ENCODE results near the gene FAM20C. TPM values are rescaled to one million over a fixed set of nuclear protein-coding genes. Genes with fewer than 3 reads are reported as not detected.

The FAM20C gene
- total and polyA plus RNA-seq, 2 of the 8 experiments (the other 6 are each of a cell fraction or from before 2014, with no cell fraction given) = 9.5 to 34.8 TPM

DNA sequence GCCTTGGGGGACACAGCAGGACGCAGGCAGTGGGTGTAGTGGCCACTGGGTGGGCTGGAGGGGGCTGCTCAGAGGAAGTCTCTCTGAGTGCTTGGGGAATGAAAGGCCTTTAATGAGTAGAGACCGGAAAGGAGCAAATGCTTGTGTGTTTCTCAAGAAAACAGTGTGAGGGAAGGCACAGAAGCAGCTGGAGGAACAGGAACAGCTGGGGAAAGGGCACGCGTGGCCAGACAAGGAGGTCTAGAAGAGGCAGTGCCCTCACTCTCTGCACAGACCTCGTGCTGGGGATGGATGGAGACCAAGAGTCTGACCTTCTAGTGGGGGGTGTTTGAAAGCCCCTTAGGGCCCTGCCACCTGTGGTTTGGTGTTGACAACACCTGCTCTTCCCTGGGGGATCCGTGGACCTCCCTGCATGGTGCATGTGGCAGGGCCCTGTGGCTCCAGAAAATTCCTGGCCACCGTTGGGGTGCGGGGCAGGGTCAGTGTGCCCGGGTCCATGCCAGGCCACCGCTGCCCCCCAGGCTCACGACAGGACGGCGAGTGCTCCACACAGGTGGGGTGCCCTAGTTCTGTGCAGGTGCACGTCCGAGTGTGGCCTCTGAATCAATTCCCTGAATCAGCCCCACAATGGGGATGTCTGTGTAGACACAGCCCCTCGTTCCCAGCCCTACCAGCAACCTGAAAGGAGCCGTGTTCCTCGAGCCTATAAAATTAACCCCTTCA is 25.9 kb upstream of the FAM20C start:
- Histone ChIP-seq H3K79me2 (ENCODE audit: control insufficient read depth in 1 of 2, insufficient read depth in 2 of 2, low read length in 2 of 2) (no peaks in the 10 kb centered on the region), H3K56ac (replicated peaks; ENCODE audit: insufficient read length, low read depth, low read length) (no peak overlapping the region), H3K9ac (replicated peaks in 1 of 4; ENCODE audit: extremely low read depth in 1 of 4, low read depth in 3 of 4, low read length in 3 of 4) (no peak overlapping the region), H3K4me1 (replicated peaks in 1 of 4; ENCODE audit: control insufficient read depth in 3 of 4, insufficient read depth in 4 of 4, low read length in 3 of 4) (peaks cover 0 to 7% (median under 1%) of the 10 kb centered on the region in 4 experiments; a peak in 3 of 7 replicates), H3K4me2 (ENCODE audit: insufficient read depth in 1 of 2, low read depth in 2 of 2, low read length in 2 of 2) (no peak overlapping the region), H3K27ac (ENCODE audit: low read depth, low read length) (no peak overlapping the region), H2AK5ac (ENCODE audit: low read depth, low read length) (no peak overlapping the region), H2BK5ac (ENCODE audit: low read depth, low read length) (no peak overlapping the region), H4K20me1 (replicated peaks in 1 of 2; ENCODE audit: control insufficient read depth in 1 of 2, insufficient read depth in 2 of 2, low read length in 2 of 2) (no peaks in the 10 kb centered on the region), H4K8ac (ENCODE audit: extremely low read depth, insufficient read depth, low read length) (no peak overlapping the region), H3K23me2 (ENCODE audit: low read depth, low read length) (no peaks in the 10 kb centered on the region), H4K5ac (ENCODE audit: insufficient read length, low read depth, low read length) (no peak overlapping the region), H3K79me1 (ENCODE audit: low read depth, low read length) (no peaks in the 10 kb centered on the region), H3K9me3 (ENCODE audit: insufficient read depth in 2 of 2, low read depth in 1 of 2, low read length in 1 of 2) (no peaks in the 10 kb centered on the region; a peak in 1 of 4 replicates), H3K4me3 (ENCODE audit: extremely low read depth in 1 of 4, insufficient read depth in 2 of 4, low read depth in 3 of 4, low read length in 4 of 4) (no peak overlapping the region), H3K23ac (ENCODE audit: insufficient read length) (no peak overlapping the region), H2BK12ac (ENCODE audit: low read depth, low read length) (peak overlapping the region; percentile 68; the same call in 1 of the 2 replicates), H3K18ac (ENCODE audit: extremely low read depth, low read length) (no peak overlapping the region; the same call in 1 of the 2 replicates), H3K14ac (ENCODE audit: insufficient read length) (no peak overlapping the region), H4K91ac (replicated peaks; ENCODE audit: insufficient read length, low read length) (no peak overlapping the region), H3K36me3 (ENCODE audit: control insufficient read depth in 2 of 4, insufficient read depth in 4 of 4, low read length in 3 of 4) (no peaks in the 10 kb centered on the region), H2AFZ (ENCODE audit: low read length) (no peak overlapping the region), H2BK20ac (ENCODE audit: low read length) (no peak overlapping the region), H3K4ac (replicated peaks; ENCODE audit: insufficient read length, low read depth, low read length) (no peak overlapping the region), H2BK120ac (replicated peaks; ENCODE audit: low read depth, low read length) (no peak overlapping the region), H3K27me3 (replicated peaks in 1 of 4; ENCODE audit: control insufficient read depth in 3 of 4, extremely low read depth in 1 of 4, insufficient read depth in 3 of 4, low read length in 3 of 4) (peaks cover 0 to 3% (median 0%) of the 10 kb centered on the region in 4 experiments; a peak in 2 of 7 replicates), H2BK15ac (ENCODE audit: low read length) (peak overlapping the region; percentile 61; the same call in 1 of the 2 replicates)
- POLR2A ChIA-PET (ENCODE audit: partially characterized antibody) = interaction anchor here (0.6 to 1.6 kb wide), 4 partner anchors 8 to 30 kb away, joined by 3 to 6 read pairs (median 3); no protein-coding TSS in a partner anchor
- TF ChIP-seq SRF (IDR thresholded peaks at IDR 0.05; ENCODE audit: low read depth, low read length) = no peak
- no peak for TF ChIP-seq ASH2L (IDR thresholded peaks at IDR 0.05; ENCODE audit: low read length)
- CTCF ChIA-PET (ENCODE audit: partially characterized antibody) = interaction anchor here (1.0 to 2.1 kb wide), 4 partner anchors 9 to 42 kb away, joined by 4 to 8 read pairs (median 6); no protein-coding TSS in a partner anchor
- WGBS, 2 experiments (ENCODE audit: extremely low coverage in 1 of 2, insufficient coverage in 1 of 2, insufficient read length in 1 of 2, insufficient replicate concordance in 2 of 2, low coverage in 1 of 2, low lambda C conversion rate in 2 of 2, missing lambda C conversion rate in 1 of 2) = 83% methylated on average over 18 of the region's 18 CpGs; no CpG with 5 or more reads in 1 of the 2 experiments
- FAIRE-seq (no peak), DNase-seq (ENCODE audit: low read depth in 1 of 2, low spot score in 2 of 2) (no peak)
